Urinary bladder (tissue), 4 donors: ENCODE results near the gene CYFIP1. TPM values are rescaled to one million over a fixed set of nuclear protein-coding genes. Genes with fewer than 3 reads are reported as not detected.

Experiments used
- DNase-seq: peaks from one replicate; pipeline ENCODE4 v3.0.0-alpha.2; 2015; ENCODE audit errors: extremely low spot score
- H3K27ac ChIP-seq: one replicate; pipeline ENCODE4 v1.5.1; 2013; ENCODE audit warnings: low read depth, mild to moderate bottlenecking, moderate library complexity
- H3K36me3 ChIP-seq: one replicate; pipeline ENCODE4 v1.6.1; 2013; ENCODE audit warnings: mild to moderate bottlenecking, moderate library complexity; ENCODE audit not compliant: insufficient read depth
- H3K4me1 ChIP-seq: one replicate; pipeline ENCODE4 v1.6.1; 2013; ENCODE audit warnings: mild to moderate bottlenecking, moderate library complexity; ENCODE audit not compliant: insufficient read depth
- H3K4me3 ChIP-seq: one replicate; pipeline ENCODE4 v1.5.1; 2013; ENCODE audit warnings: low read depth, low read length
- WGBS: extraction: QIAGEN DNeasy Blood & Tissue Kit; methylation state at CpG from one replicate; pipeline ENCODE4 v1.1.7; 2013; 5-methylcytosine and 5-hydroxymethylcytosine counted together
- polyA plus RNA-seq: library from polyadenylated mRNA; stranded (reverse); fragments of 200-250 nt; gene quantifications from one replicate; pipeline ENCODE4 v1.2.3, GENCODE V29; 2013
- total RNA-seq: library from RNA; depleted of rRNA; stranded (reverse); fragments of >200 nt; gene quantifications from one replicate; pipeline ENCODE4 v1.2.3, GENCODE V29; 2014
- donor health status: healthy with polysubstance abuse.
- donor health status: healthy.

Gene CYFIP1
- total and polyA plus RNA-seq, 2 donors: 49.6 to 85.0 TPM

- no peak for DNase-seq
- Histone ChIP-seq H3K4me3 (no peak overlapping the region), H3K27ac (no peak overlapping the region), H3K36me3 (peaks cover 14% of the 10 kb centered on the region), H3K4me1 (no peaks in the 10 kb centered on the region)
- WGBS: 90% methylated on average over 8 of the region's 8 CpGs
Measured at GRCh38 chr15:22911306-22911705, 68.9 kb downstream of the CYFIP1 start.

- Histone ChIP-seq H3K36me3 (peaks cover 9% of the 10 kb centered on the region), H3K4me1 (no peaks in the 10 kb centered on the region), H3K4me3 (no peak overlapping the region), H3K27ac (no peak overlapping the region)
- WGBS: 91% methylated on average over 9 of the region's 9 CpGs
- DNase-seq: no peak
Measured at GRCh38 chr15:22908830-22909229, 71.3 kb downstream of the CYFIP1 start.

- Histone ChIP-seq H3K27ac (no peak overlapping the region), H3K36me3 (peaks cover 11% of the 10 kb centered on the region)
Measured at GRCh38 chr15:22907161-22907950, 72.8 kb downstream of the CYFIP1 start.

GRCh38 chr15:22904736-22905135, 75.4 kb downstream of the CYFIP1 start:
- peaks cover 3% of the 10 kb centered on the region for H3K36me3 ChIP-seq
- H3K4me1 ChIP-seq: no peaks in the 10 kb centered on the region
- DNase-seq: no peak
- H3K4me3 ChIP-seq: no peak overlapping the region
- WGBS: 88% methylated on average over 11 of the region's 11 CpGs
- no peak overlapping the region for H3K27ac ChIP-seq

More at GRCh38 chr15:22907161-22907950, 72.8 kb downstream of the CYFIP1 start:
- WGBS: 97% methylated on average over 16 of the region's 16 CpGs
- no peak overlapping the region for H3K4me3 ChIP-seq
- DNase-seq: no peak
- no peaks in the 10 kb centered on the region for H3K4me1 ChIP-seq

- no peak overlapping the region for H3K4me3 ChIP-seq
- H3K27ac ChIP-seq: no peak overlapping the region
- H3K4me1 ChIP-seq: no peaks in the 10 kb centered on the region
- H3K36me3 ChIP-seq: peaks cover 3% of the 10 kb centered on the region
- WGBS: 88% methylated on average over 19 of the region's 19 CpGs
- DNase-seq: no peak
Measured at GRCh38 chr15:22903961-22904534, 76.1 kb downstream of the CYFIP1 start.

- Histone ChIP-seq H3K36me3 (peaks cover 3% of the 10 kb centered on the region), H3K4me3 (no peak overlapping the region), H3K27ac (no peak overlapping the region), H3K4me1 (no peaks in the 10 kb centered on the region)
- 94% methylated on average over 18 of the region's 18 CpGs for WGBS
- DNase-seq: no peak
Measured at GRCh38 chr15:22903427-22903826, 76.7 kb downstream of the CYFIP1 start.

GRCh38 chr15:22902981-22903380, 77.2 kb downstream of the CYFIP1 start:
- Histone ChIP-seq H3K4me1 (no peaks in the 10 kb centered on the region), H3K27ac (no peak overlapping the region), H3K36me3 (peaks cover 3% of the 10 kb centered on the region), H3K4me3 (no peak overlapping the region)
- 91% methylated on average over 11 of the region's 11 CpGs for WGBS
- DNase-seq: no peak

- H3K4me3 ChIP-seq: no peak overlapping the region
- H3K4me1 ChIP-seq: no peaks in the 10 kb centered on the region
- no peak for DNase-seq
- H3K36me3 ChIP-seq: peaks cover 5% of the 10 kb centered on the region
- H3K27ac ChIP-seq: no peak overlapping the region
- 81% methylated on average over 12 of the region's 12 CpGs for WGBS
Measured at GRCh38 chr15:22902578-22902977, 77.6 kb downstream of the CYFIP1 start.

GRCh38 chr15:22902046-22902445, 78.1 kb downstream of the CYFIP1 start:
- H3K27ac ChIP-seq: no peak overlapping the region
- H3K4me1 ChIP-seq: no peaks in the 10 kb centered on the region
- 93% methylated on average over 11 of the region's 11 CpGs for WGBS
- DNase-seq: no peak
- peaks cover 4% of the 10 kb centered on the region for H3K36me3 ChIP-seq
- no peak overlapping the region for H3K4me3 ChIP-seq

GRCh38 chr15:22895465-22896190, 84.5 kb downstream of the CYFIP1 start:
- no peaks in the 10 kb centered on the region for H3K4me1 ChIP-seq
- peak; percentile 7 for DNase-seq
- H3K4me3 ChIP-seq: no peak overlapping the region
- no peak overlapping the region for H3K27ac ChIP-seq
- peaks cover 3% of the 10 kb centered on the region for H3K36me3 ChIP-seq
- 94% methylated on average over 10 of the region's 10 CpGs for WGBS

- DNase-seq: no peak
- 95% methylated on average over 13 of the region's 13 CpGs for WGBS
- H3K27ac ChIP-seq: no peak overlapping the region
- no peak overlapping the region for H3K4me3 ChIP-seq
- H3K36me3 ChIP-seq: peaks cover 3% of the 10 kb centered on the region
- no peaks in the 10 kb centered on the region for H3K4me1 ChIP-seq
Measured at GRCh38 chr15:22893881-22894280, 86.3 kb downstream of the CYFIP1 start.

- Histone ChIP-seq H3K4me3 (no peak overlapping the region), H3K4me1 (no peaks in the 10 kb centered on the region), H3K27ac (no peak overlapping the region), H3K36me3 (peaks cover 3% of the 10 kb centered on the region)
- 94% methylated on average over 17 of the region's 17 CpGs for WGBS
- no peak for DNase-seq
Measured at GRCh38 chr15:22893081-22893480, 87.1 kb downstream of the CYFIP1 start.

GRCh38 chr15:22892333-22892732, 87.8 kb downstream of the CYFIP1 start:
- no peak for DNase-seq
- 89% methylated on average over 9 of the region's 9 CpGs for WGBS
- Histone ChIP-seq H3K27ac (no peak overlapping the region), H3K4me3 (no peak overlapping the region), H3K4me1 (no peaks in the 10 kb centered on the region), H3K36me3 (no peaks in the 10 kb centered on the region)
